Ovary (tissue), 9 donors: Measurements from ENCODE around the gene FUOM. TPM values are rescaled to one million over a fixed set of nuclear protein-coding genes. Genes with fewer than 3 reads are reported as not detected.

Experiments used
- DNase-seq, 5 donors: peaks; one replicate each; pipeline ENCODE4 v3.0.0-alpha.2; 2019 to 2020
- H3K27ac ChIP-seq, 2 donors: fragments of 200-600 bp; one replicate each; pipeline versions ENCODE4 v1.5.1 to v1.8.0; 2019 to 2022
- H3K27me3 ChIP-seq: fragments of 200-600 bp; one replicate; pipeline ENCODE4 v1.8.0; 2022
- H3K36me3 ChIP-seq: fragments of 200-600 bp; sonication (generic); one replicate; pipeline ENCODE4 v1.5.1; 2019
- H3K4me1 ChIP-seq: one replicate; pipeline ENCODE4 v1.8.1; 2013; ENCODE audit warnings: mild to moderate bottlenecking, moderate library complexity; ENCODE audit not compliant: insufficient read depth
- H3K4me3 ChIP-seq: fragments of 200-600 bp; sonication (generic); one replicate; pipeline ENCODE4 v1.5.1; 2017
- H3K9me3 ChIP-seq, 2 donors: fragments of 200-600 bp in 1 of 2; sonication (generic) in 1 of 2; one replicate each; pipeline versions ENCODE4 v1.5.1 to v1.8.1; 2013 to 2019; ENCODE audit warnings: mild to moderate bottlenecking in 1 of 2, moderate library complexity in 1 of 2
- EP300 ChIP-seq: sonication (generic); formaldehyde crosslinking; IDR thresholded peaks from one replicate; pipeline ENCODE4 v1.6.1; 2017; ENCODE audit warnings: antibody characterized with exemption
- POLR2A ChIP-seq: fragments of 450-650 bp; IDR thresholded peaks from one replicate; pipeline ENCODE4 v1.6.1; 2017; ENCODE audit warnings: antibody characterized with exemption, mild to moderate bottlenecking, moderate library complexity
- WGBS, 3 donors: extraction: QIAGEN DNeasy Blood & Tissue Kit in 1 of 3; methylation state at CpG; one replicate each; pipeline versions ENCODE4 v1.1.5 to v1.1.7; 2013 to 2017; 5-methylcytosine and 5-hydroxymethylcytosine counted together
- intact Hi-C, 4 donors: fragments of 100-400 bp; cut with DNase I; formaldehyde crosslinking; loops; one replicate each; pipeline versions ENCODE4 v1.11.0 to v1.15.1; 2022 to 2023
- polyA plus RNA-seq, 2 donors: library from polyadenylated mRNA; stranded (reverse); fragments of 200-250 nt in 1 of 2; fragments of 350-450 nt in 1 of 2; fragmentation: Illumina TruSeq in 1 of 2; extraction: RNeasy Lipid Tissue Mini Kit (QIAGEN cat#74804) in 1 of 2; gene quantifications; one replicate each; pipeline ENCODE4 v1.2.3, GENCODE V29; 2013 to 2014
- total RNA-seq, 7 donors: library from RNA; depleted of rRNA in 2 of 7; stranded (reverse); fragments of >200 nt in 2 of 7; fragmentation: NEBNext Ultra II Directional in 3 of 7; extraction: Animal tissue kit (Norgen Biotek cat#: 25700) in 3 of 7; gene quantifications; one replicate each; pipeline versions ENCODE4 v1.1.0 to v1.2.4, GENCODE V29; 2016 to 2023
- TF ChIP-seq, protein P1 (sequence below), 3 donors: fragments of 450-650 bp in 2 of 3; fragments of 200-600 bp in 1 of 3; IDR thresholded peaks; one replicate each; pipeline versions ENCODE4 v1.5.1 to v1.8.0; 2016 to 2022; ENCODE audit warnings: antibody characterized with exemption in 3 of 3, mild to moderate bottlenecking in 1 of 3
- donor health status: DM: no; HTN: no; CAD: no; lungs with moderate emphysema.
- donor health status: DM: no; HTN: no; CAD: no.
- donor health status: Bipolar disorder and iron deficiency.
- donor health status: DM: yes; HTN: yes; CAD: no.
- donor health status: DM: no; HTN: no; CAD: no.
- donor health status: DM: yes; HTN: yes; CAD: no.

Gene FUOM
- total and polyA plus RNA-seq, 9 donors = 1.2 to 26.3 (median 14.8) TPM

DNA sequence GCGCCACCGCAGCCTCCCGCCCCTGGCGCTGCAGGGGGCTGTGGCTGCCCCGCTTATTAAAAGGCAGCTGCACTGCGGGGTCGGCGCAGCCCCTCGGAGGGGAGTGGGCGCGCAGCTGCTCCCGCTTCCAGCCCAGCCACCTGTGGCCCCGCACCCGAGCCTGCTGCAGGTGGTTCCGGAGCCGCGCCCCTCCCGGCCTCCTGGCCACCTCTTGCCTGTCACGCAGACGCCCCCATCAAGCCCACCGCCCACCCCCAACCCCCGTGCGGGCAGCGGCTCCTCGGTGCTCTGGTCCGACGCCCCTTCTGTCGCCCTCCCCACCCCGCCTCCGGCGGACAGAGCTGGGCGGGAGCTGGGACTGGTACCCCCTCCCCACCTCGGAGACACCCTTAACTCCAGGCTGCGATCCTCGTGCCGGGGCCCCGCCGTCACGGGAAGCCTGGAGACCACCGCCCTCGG is 21.7 kb downstream of the FUOM start:
- Histone ChIP-seq H3K9me3 (no peaks in the 10 kb centered on the region), H3K27ac (no peak overlapping the region), H3K4me1 (peaks cover 8% of the 10 kb centered on the region), H3K27me3 (peaks cover 6% of the 10 kb centered on the region), H3K4me3 (peak overlapping the region; percentile 28), H3K36me3 (no peaks in the 10 kb centered on the region)
- no peak for TF ChIP-seq EP300
- intact Hi-C loops = no loop called here
- DNase-seq = no peak
- WGBS, 3 donors = 2 to 8% (median 4%) methylated on average over 10 to 41 of the region's 41 CpGs

DNA sequence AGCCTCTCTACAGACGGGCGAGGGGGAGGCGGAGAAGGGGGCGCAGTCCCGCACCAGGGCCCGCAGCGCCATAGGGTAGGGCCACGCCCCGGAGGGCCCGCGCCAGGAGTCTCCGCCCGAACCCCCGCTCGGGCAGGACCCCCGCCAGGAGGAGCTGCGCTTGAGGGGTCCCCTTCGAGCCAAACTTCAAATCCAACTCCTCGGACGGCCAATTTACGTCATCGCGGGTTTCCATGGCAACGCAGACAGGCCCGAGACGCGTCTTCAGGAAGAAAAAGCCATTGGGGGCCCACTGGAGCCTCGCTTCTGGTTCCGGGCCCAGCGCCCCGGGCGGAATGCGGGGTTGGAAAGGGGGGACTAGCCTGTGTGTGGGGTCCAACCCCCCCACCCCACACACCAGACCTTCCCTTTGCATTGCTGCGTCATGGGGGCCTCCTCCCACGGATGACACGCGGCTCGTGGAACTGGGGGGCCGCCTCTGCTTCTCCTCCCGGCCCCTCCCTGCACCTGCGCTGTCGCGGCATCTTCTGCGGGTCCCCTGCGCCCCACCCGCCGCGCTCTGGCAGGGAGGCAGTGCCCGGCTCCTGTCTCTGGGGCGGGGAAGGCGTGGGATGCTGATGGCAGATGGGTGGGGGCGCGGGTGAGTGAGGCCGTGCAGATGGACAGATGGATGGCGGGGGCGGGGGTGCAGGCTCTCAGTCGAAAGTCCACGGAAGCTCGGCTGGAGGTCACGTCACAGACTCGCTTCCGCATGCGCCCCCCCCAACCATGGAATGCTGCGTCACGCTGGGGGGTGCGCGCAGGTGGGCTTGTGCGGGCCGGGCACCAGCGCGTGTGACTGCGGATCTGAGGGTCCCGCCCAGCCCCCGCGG is 22.3 kb downstream of the FUOM start:
- intact Hi-C loops = no loop called here
- peaks cover 8% of the 10 kb centered on the region for H3K4me1 ChIP-seq
- H3K27me3 ChIP-seq = peaks cover 6% of the 10 kb centered on the region
- no peak overlapping the region for H3K27ac ChIP-seq
- DNase-seq = peak; percentile 66 to 81 (median 81)
- H3K36me3 ChIP-seq = no peaks in the 10 kb centered on the region
- peak overlapping the region; percentile 28 for H3K4me3 ChIP-seq
- H3K9me3 ChIP-seq = no peaks in the 10 kb centered on the region
- WGBS, 3 donors = 1 to 2% (median 1%) methylated on average over 45 to 75 of the region's 75 CpGs
- TF ChIP-seq, protein P1, sequence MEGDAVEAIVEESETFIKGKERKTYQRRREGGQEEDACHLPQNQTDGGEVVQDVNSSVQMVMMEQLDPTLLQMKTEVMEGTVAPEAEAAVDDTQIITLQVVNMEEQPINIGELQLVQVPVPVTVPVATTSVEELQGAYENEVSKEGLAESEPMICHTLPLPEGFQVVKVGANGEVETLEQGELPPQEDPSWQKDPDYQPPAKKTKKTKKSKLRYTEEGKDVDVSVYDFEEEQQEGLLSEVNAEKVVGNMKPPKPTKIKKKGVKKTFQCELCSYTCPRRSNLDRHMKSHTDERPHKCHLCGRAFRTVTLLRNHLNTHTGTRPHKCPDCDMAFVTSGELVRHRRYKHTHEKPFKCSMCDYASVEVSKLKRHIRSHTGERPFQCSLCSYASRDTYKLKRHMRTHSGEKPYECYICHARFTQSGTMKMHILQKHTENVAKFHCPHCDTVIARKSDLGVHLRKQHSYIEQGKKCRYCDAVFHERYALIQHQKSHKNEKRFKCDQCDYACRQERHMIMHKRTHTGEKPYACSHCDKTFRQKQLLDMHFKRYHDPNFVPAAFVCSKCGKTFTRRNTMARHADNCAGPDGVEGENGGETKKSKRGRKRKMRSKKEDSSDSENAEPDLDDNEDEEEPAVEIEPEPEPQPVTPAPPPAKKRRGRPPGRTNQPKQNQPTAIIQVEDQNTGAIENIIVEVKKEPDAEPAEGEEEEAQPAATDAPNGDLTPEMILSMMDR (IDR thresholded peaks at IDR 0.05) = no peak
- TF ChIP-seq POLR2A = no peak
- no peak for TF ChIP-seq EP300

DNA sequence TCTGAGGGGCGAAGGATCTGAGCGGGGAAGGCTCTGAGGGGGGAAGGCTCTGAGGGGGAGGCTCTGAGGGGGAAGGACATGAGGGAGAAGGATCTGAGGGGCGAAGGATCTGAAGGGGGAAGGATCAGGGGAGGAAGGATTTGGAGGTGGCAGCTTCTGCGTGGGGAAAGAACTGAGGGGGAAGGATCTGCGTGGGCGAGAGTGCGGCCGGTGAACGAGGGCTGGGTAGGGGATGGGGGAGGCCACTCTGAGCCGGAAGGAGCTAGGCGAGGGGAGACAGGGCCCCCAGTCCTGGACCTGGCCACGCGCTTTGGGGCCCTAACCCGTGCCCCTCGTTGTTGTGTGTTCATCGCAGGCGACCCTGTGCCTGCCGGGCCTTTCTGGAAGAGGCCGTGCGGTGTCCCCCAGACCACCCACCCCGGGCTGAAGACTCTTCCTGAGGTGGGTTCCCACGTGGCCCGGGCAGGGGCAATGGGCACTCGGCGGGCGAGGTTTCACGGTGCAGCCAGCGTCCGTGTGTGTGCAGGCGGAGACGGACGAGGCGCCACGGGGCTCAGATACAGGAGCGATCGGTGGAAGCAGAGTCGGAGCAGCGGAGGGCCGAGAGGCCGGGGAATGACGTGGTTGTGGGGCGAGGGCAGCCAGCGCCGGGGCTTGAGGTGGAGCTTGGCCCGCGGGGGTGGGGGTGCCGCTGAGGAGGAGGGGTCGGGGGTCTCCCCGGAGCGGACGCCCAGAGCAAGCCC is 23.1 kb downstream of the FUOM start:
- DNase-seq = peak in 1 of 5 donors; percentile 53
- Histone ChIP-seq H3K27ac (no peak overlapping the region), H3K9me3 (no peaks in the 10 kb centered on the region), H3K36me3 (no peaks in the 10 kb centered on the region), H3K4me1 (peaks cover 8% of the 10 kb centered on the region), H3K4me3 (peak overlapping the region; percentile 28), H3K27me3 (peaks cover 6% of the 10 kb centered on the region)
- no peak for TF ChIP-seq POLR2A
- TF ChIP-seq EP300 = no peak
- TF ChIP-seq, protein P1 (IDR thresholded peaks at IDR 0.05) = no peak
- 6 to 9% (median 9%) methylated on average over 47 to 51 of the region's 51 CpGs for WGBS, 3 donors
- intact Hi-C loops = no loop called here

DNA sequence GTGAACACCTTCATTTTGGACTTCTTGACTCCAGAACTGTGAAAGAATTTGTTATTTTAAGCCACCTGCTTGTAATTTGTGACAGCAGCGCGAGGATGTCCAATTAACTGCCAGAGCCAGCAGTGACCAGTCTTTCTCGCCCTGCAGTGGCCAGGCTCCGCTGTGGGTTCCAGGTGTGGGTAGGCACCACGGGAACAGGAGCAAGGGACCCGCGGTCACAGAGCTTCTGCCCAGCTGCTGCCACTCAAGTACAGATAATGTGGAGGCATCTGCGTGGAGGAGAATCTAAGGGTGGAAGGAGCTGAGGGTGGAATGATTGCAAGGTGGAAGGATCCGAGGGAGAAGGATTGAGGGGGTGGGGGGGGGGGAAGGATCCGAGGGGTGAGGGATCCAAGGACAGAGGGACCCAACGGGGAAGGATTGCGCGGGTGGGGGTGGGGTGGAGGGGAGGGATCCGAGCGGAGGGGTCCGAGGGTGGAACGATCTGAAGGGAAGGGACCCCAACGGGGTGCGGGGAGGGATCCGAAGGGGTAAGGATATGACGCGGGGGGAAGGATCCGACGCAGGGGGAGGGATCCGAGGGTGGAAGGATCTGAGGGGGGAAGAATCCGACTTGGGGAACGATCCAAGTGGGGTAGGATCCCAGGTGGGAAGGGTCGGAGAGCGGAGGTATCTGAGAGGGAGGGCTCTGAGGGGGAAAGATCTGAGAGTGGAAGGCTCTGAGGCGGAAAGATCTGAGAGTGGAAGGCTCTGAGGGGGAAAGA is 24.7 kb downstream of the FUOM start:
- no peaks in the 10 kb centered on the region for H3K9me3 ChIP-seq
- peaks cover 9% of the 10 kb centered on the region for H3K4me1 ChIP-seq
- no peak overlapping the region for H3K27ac ChIP-seq
- no peak overlapping the region for H3K4me3 ChIP-seq
- H3K36me3 ChIP-seq = no peaks in the 10 kb centered on the region
- H3K27me3 ChIP-seq = peaks cover 6% of the 10 kb centered on the region
- intact Hi-C loops = no loop called here
- DNase-seq = no peak
- TF ChIP-seq, protein P1 (IDR thresholded peaks at IDR 0.05) = no peak
- TF ChIP-seq POLR2A = no peak
- TF ChIP-seq EP300 = no peak
- 75 to 79% (median 78%) methylated on average over 30 of the region's 30 CpGs for WGBS, 3 donors
